Right renal cortex interstitium (tissue), 3 donors: ENCODE measurements around the gene MAPK1. TPM values are rescaled to one million over a fixed set of nuclear protein-coding genes. Genes with fewer than 3 reads are reported as not detected.
A peak's percentile ranks its signal among the peaks of the same experiment; 100 is the strongest.
"Not testable (repeated sequence)": the region's sequence is repeated elsewhere in the genome, so short reads cannot be mapped to it uniquely, and the experiment has no call there.

Source experiments
- DNase-seq, 3 donors: peaks; one replicate each; pipeline ENCODE4 v3.0.0-alpha.2; 2013; ENCODE audit warnings: low read depth in 3 of 3, low spot score in 2 of 3
- polyA plus RNA-seq, 3 donors: library from polyadenylated mRNA; unstranded; fragments of 120-200 nt; gene quantifications; one replicate each; pipeline ENCODE4 v1.2.1, GENCODE V29; 2013; ENCODE audit not compliant: insufficient read length in 3 of 3

Gene MAPK1
- 100 to 1,000 TPM; 126 to 135 (median 135) TPM for polyA plus RNA-seq

- DNase-seq: peak; percentile 69 to 83 (median 79)
Observed at GRCh38 chr22:21867528-21868266, at the start of gene MAPK1. Gene MAPK1 (minus strand): TSS chr22:21867645. CDS start chr22:21867440, 205 bp downstream.

DNA sequence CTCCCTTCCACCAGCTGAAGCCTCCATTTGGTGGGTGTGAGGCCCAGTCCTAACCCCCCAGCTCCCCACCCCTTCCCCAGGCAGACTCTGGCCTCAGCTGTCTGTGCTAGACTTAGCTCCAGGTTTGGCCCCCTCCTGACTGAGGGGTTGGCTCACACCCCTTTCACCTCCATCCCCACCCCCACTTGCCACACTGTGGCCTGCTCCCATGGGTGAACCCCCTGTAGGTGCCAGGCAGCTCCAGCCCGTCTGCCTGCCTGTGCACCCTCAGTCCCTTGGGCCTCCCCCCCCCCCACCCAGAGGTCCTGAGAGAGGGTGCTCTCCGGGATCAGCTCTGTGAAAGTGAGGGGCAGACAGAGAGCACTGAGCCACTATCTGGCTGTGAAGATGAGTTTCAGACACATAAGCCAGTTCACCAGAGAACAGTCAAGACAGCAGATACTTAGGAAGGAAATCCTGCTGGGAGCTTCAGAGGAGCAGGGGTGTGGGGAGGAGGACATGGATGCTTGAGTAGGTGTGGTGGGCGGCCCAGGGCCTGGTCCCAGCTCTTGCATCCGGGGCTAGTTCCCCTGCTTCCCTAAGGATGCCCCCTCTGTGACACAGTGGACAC lies 49.0 kb upstream of the MAPK1 start:
- no peak for DNase-seq

DNA sequence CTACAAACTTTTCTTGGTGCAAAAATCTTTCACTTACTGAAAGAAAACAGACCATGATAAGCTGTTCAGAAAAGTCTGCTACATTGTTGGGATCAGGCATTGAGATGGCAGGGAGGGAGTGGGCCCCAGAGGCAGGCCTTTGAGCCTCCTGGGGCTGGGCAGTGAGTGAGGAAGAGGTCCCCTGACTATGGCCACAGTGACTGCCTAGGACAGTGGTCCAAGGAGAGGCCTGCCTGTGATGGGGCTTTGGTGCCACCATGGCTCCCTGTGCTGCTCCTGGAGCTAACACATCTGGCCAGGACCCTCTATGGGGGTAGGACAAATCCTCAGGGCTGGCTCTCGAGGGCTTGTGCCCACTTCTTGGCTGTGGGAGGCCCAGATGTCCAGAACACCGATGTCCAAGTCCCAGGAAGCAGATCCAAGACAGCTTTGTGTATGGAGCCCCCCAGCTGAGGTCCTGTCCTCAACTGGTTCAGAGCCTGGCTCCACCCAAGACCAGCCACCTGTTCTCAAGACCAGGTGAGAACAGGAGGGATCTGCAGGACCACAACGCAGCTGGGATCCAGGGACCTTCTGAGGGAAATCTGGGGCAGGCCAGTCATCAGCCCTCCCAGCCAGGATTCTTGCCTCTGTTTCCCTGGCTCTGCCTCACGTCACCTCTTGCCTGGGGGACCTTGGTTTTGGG lies 48.3 kb upstream of the MAPK1 start:
- DNase-seq: no peak

DNA sequence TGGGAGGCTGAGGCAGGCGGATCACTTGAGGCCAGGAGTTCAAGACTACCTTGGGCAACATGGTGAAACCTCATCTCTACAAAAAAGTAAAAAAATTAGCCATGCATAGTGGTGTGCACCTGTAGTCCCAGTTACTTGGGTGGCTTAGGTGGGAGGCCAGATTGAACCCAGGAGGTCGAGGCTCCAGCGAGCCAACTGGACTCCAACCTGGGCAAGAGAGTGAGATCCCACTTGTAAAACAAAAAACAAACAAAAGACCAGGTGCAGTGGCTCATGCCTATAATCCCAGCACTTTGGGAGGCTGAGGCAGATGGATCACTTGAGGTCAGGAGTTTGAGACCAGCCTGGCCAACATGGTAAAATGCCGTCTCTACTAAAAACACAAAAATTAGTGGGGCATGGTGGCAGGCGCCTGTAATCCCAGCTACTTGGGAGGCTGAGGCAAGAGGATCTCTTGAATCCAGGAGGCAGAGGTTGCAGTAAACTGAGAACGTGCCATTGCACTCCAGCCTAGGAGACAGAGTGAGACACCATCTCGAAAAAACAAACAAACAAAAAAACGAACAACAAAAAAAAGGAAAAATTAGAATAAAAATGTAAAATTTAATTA lies 46.7 kb upstream of the MAPK1 start:
- not testable (repeated sequence) for DNase-seq

- DNase-seq: not testable (repeated sequence)
Observed at GRCh38 chr22:21910367-21910766, 42.9 kb upstream of the MAPK1 start.

GRCh38 chr22:21909871-21910270 lies 42.4 kb upstream of the MAPK1 start:
- no peak for DNase-seq

DNA sequence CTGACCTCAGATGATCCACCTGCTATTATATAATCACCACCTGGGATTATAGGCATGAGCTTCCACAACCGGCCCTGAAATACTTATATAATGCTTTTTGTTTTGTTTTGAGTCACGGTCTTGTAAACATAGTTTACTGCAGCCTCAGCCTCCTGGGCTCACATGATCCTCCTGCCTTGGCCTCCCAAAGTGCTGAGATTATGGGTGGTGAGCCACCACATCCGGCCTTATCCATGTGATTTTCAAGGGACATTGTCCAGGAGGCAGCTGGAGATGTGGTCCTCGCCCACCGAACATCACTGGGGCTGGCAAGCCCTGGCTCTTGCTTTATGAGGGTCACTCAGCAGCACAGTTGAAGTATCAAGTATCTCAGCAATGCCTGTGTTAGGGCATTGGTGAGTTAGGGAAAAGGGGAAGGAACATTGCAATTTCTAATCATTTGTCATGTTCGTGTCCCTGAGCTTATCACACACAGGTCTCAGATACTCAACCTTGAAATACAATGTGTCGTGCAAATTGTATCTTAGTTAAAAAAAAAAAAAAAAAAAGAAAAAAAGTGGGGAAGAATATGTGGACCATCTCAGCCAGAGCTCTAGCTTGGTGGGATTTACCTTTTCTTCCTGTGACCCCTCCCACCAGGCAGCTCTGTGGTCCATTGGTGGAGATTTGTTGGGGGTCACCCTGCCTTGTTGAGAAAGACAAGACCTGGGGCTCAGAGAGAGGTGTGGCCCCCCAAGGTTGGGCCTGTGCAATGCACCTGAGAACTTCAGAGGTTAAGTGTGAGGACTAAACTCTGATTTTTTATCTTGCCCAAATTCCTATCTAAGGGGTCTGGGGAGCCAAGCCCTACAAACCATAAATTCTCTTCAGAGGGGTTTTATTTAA lies 40.4 kb upstream of the MAPK1 start:
- no peak for DNase-seq

DNA sequence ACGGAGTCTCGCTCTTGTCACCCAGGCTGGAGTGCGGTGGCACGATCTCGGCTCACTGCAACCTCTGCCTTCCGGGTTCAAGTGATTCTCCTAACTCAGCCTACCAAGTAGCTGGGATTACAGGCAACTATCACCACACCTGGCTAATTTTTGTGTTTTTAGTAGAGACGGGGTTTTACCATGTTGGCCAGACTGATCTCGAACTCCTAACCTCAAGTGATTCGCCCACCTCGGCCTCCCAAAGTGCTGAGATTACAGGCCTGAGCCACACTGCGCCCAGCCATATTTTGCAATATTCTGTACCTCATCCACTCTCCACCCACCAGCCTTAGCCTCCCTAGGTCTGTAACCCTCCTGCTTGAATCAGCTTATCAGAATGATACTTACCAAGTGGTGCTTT lies 37.8 kb upstream of the MAPK1 start:
- not testable (repeated sequence) for DNase-seq

DNA sequence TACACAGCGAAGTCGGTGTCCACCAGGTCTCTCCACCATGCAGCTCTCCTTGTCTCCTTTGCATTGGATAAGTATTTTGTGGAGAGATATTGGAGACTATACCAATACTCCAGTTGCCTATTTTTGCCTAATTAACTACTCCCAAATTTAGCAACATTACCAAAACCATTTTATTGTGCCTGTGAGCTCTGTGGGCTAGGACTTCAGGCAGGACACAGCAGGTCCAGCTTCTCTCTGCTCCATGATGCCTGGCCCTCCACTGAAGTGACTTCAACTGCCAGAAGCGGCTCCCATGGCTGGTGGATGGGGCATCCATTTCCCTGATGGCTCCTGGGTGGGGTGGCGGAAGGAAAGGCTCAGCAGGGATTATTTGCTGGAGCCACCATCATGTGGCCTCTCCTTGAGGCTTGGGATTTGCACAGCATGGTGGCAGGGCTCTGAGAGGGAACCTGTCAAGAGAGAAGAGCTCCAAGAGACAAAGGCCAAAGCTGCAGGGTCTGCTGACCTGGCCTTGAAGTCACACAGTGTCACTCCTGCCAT lies 36.9 kb upstream of the MAPK1 start:
- no peak for DNase-seq

GRCh38 chr22:21903283-21903682 lies 35.8 kb upstream of the MAPK1 start:
- no peak for DNase-seq

- DNase-seq: no peak
Observed at GRCh38 chr22:21902296-21903087, 35.0 kb upstream of the MAPK1 start.

- no peak for DNase-seq
Observed at GRCh38 chr22:21898354-21898896, 31.0 kb upstream of the MAPK1 start.

DNA sequence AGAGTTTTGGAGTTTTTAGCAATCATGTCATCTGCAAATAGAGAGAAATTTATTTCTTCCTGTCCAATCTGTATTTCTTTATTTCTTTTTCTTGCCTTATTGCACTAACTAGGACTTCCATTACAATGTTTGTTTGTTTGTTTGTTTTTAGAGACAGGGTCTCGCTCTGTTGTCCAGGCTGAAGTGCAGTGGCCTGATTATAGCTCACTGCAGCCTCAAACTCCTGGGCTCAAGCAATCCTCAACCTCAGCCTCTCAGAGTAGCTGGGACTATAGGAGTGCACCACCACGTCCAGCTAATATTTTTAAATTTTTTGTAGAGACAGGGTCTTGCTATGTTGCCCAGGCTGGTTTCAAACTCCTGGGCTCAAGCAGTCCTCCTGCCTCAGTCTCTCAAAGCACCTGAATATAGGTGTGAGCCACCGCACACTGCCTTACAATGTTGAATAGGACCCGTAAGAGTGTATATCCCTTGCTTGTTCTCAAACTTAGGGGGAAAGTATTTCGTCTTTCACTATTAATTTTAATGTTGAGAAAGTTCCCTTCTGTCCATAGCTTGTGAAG lies 29.6 kb upstream of the MAPK1 start:
- no peak for DNase-seq

GRCh38 chr22:21896275-21896674 lies 28.8 kb upstream of the MAPK1 start:
- DNase-seq: not testable (repeated sequence)

DNA sequence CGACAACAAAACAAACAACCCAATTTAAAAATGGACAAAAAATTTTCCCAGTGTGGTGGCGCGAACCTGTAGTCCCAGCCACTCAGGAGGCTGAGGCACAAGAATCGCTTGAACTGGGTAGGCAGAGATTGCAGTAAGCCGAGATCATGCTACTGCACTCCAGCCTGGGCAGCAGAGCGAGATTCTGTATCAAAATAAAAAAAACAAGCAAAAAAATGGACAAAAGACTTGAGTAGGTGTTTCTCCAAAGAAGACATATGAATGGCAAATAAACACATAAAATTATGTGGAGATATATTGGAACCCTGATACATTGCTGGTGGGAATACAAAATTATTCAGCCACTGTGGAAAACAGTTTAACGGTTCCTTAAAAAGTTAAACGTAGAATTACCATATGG lies 27.4 kb upstream of the MAPK1 start:
- no peak for DNase-seq

DNA sequence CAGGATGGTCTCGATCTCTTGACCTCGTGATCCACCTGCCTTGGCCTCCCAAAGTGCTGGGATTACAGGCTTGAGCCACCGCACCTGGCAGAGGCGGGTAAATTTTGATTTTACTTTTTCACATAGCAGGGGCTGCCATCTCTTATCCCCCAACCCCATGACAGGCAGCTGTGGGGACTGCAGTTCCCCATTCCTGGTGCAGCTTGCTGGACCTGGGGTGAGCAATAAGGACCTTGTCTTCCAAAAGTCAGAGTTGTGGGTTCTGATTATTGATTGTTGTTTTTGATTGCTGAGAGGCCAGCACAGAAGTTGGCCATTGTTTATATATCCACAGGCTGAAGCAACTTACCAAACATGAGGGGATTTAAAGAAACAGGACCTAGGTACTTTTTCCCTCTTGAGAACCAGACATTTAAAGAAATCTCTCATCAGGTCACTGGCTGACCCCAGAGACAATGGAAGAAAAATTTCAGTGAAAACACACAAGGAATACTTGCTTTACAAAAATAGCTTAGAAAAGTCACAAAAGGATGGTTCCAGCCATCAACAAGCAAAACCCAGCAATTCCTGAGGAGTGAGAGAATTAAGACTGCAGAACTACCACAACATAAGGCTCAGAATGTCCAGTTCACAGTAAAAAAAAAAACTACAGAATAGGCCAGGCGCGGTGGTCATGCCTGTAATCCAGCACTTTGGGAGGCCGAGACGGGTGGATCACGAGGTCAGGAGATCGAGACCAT lies 22.0 kb upstream of the MAPK1 start:
- DNase-seq: no peak

- DNase-seq: no peak
Observed at GRCh38 chr22:21887841-21888240, 20.4 kb upstream of the MAPK1 start.

- not testable (repeated sequence) for DNase-seq
Observed at GRCh38 chr22:21883930-21884329, 16.5 kb upstream of the MAPK1 start.
